Right lobe of liver (tissue), 6 donors: Measurements from ENCODE around the gene RPS8. TPM values are rescaled to one million over a fixed set of nuclear protein-coding genes. Genes with fewer than 3 reads are reported as not detected.
"Not testable (repeated sequence)": the region's sequence is repeated elsewhere in the genome, so short reads cannot be mapped to it uniquely, and the experiment has no call there.

Experiments
- ATAC-seq, 4 donors: fragments of 200-7000 bp; cut with Tn5 transposase; one replicate each; pipeline ENCODE4 v1.9.1; 2020; ENCODE audit warnings: mild to moderate bottlenecking in 4 of 4, moderate library complexity in 4 of 4
- DNase-seq, 3 donors: peaks; one replicate each; pipeline ENCODE4 v3.0.0-alpha.2; 2020
- H3K27ac ChIP-seq, 3 donors: fragments of 200-600 bp; one replicate each; pipeline ENCODE4 v1.8.0; 2022
- H3K27me3 ChIP-seq, 2 donors: fragments of 200-600 bp; one replicate each; pipeline ENCODE4 v1.8.0; 2022
- H3K36me3 ChIP-seq, 4 donors: fragments of 200-600 bp; sonication (generic) in 1 of 4; one replicate each; pipeline versions ENCODE4 v1.5.1 to v1.8.0; 2017 to 2022; ENCODE audit warnings: control low read depth in 1 of 4
- H3K4me1 ChIP-seq, 4 donors: fragments of 200-600 bp; sonication (generic) in 1 of 4; one replicate each; pipeline versions ENCODE4 v1.5.1 to v1.8.0; 2017 to 2022; ENCODE audit warnings: control low read depth in 1 of 4
- H3K4me3 ChIP-seq, 3 donors: fragments of 200-600 bp; one replicate each; pipeline ENCODE4 v1.8.0; 2022
- H3K9me3 ChIP-seq, 4 donors: fragments of 200-600 bp; sonication (generic) in 1 of 4; one replicate each; pipeline versions ENCODE4 v1.5.1 to v1.8.0; 2017 to 2022; ENCODE audit warnings: control low read depth in 1 of 4
- CTCF ChIP-seq, 4 donors: fragments of 200-600 bp in 3 of 4; fragments of 450-650 bp in 1 of 4; IDR thresholded peaks; one replicate each; pipeline versions ENCODE4 v1.5.1 to v1.8.0; 2016 to 2022; ENCODE audit warnings: antibody characterized with exemption in 4 of 4, mild to moderate bottlenecking in 2 of 4
- POLR2A ChIP-seq: fragments of 450-650 bp; IDR thresholded peaks from one replicate; pipeline ENCODE4 v1.6.1; 2017; ENCODE audit warnings: antibody characterized with exemption, mild to moderate bottlenecking
- WGBS: methylation state at CpG from one replicate; pipeline ENCODE4 v1.1.6; 2018; ENCODE audit warnings: low coverage, low lambda C conversion rate; ENCODE audit not compliant: insufficient coverage; ENCODE audit errors: missing lambda C conversion rate; 5-methylcytosine and 5-hydroxymethylcytosine counted together
- intact Hi-C, 2 donors: fragments of 100-400 bp; cut with DNase I; formaldehyde crosslinking; loops; one replicate each; pipeline versions ENCODE4 v1.11.2 to v1.14.1; 2022
- total RNA-seq, 6 experiments: library from RNA; depleted of rRNA in 2 of 6; stranded (reverse); fragments of >200 nt in 2 of 6; fragmentation: NEBNext Ultra II Directional in 3 of 6; extraction: Animal tissue kit (Norgen Biotek cat#: 25700) in 3 of 6; gene quantifications; one replicate each; pipeline versions ENCODE4 v1.1.0 to v1.2.4, GENCODE V29; 2016 to 2023
- donor health status: DM: no; HTN: yes; CAD: no.
- donor health status: DM: no; HTN: no; CAD: no.
- donor health status: DM: no; HTN: no; CAD: no.
- donor health status: DM: no; HTN: yes; CAD: no.
- donor health status: DM: no; HTN: yes; CAD: no.

The RPS8 gene
- total RNA-seq, 6 experiments from 2014 or later = 459 to 921 (median 519) TPM

- 29% methylated on average over 4 of the region's 6 CpGs for WGBS
- Histone ChIP-seq H3K9me3 (no peaks in the 10 kb centered on the region), H3K27ac (peak overlapping the region; percentile 93 to 99 (median 96)), H3K36me3 (peaks cover 0 to 7% (median 1%) of the 10 kb centered on the region in 4 donors), H3K4me3 (peak overlapping the region in 2 of 3 donors; percentile 4 to 26), H3K27me3 (no peaks in the 10 kb centered on the region), H3K4me1 (peaks cover 0 to 52% (median 28%) of the 10 kb centered on the region in 4 donors)
- no peak for TF ChIP-seq CTCF (IDR thresholded peaks at IDR 0.05)
- no peak for TF ChIP-seq POLR2A
- intact Hi-C loops = no loop called here
- ATAC-seq = no peak
- DNase-seq = peak in 2 of 3 donors; percentile 59 to 65
Measured at GRCh38 chr1:44808938-44809917, 33.9 kb downstream of the RPS8 start.

GRCh38 chr1:44810101-44810761 is 34.9 kb downstream of the RPS8 start:
- Histone ChIP-seq H3K4me3 (no peak overlapping the region), H3K4me1 (peaks cover 0 to 53% (median 28%) of the 10 kb centered on the region in 4 donors), H3K27ac (peak overlapping the region; percentile 29 to 99 (median 96)), H3K36me3 (peaks cover 0 to 7% (median 0%) of the 10 kb centered on the region in 4 donors), H3K27me3 (no peaks in the 10 kb centered on the region), H3K9me3 (no peaks in the 10 kb centered on the region)
- TF ChIP-seq CTCF (IDR thresholded peaks at IDR 0.05) (no peak), POLR2A (no peak)
- ATAC-seq (no peak), DNase-seq (peak; percentile 68 to 74 (median 69))
- WGBS = 40% methylated on average over 2 of the region's 12 CpGs
- intact Hi-C loops = no loop called here

GRCh38 chr1:44810762-44811105 is 35.4 kb downstream of the RPS8 start:
- ATAC-seq = not testable (repeated sequence)
- H3K27ac ChIP-seq = peak overlapping the region in 1 of 3 donors; percentile 96
- 67% methylated on average over 1 of the region's 4 CpGs for WGBS

GRCh38 chr1:44811234-44811633 is 35.9 kb downstream of the RPS8 start:
- intact Hi-C loops = no loop called here
- no peak overlapping the region for H3K4me3 ChIP-seq
- 78% methylated on average over 7 of the region's 8 CpGs for WGBS
- H3K36me3 ChIP-seq = no peaks in the 10 kb centered on the region
- no peaks in the 10 kb centered on the region for H3K27me3 ChIP-seq
- peak overlapping the region in 1 of 3 donors; percentile 47 for H3K27ac ChIP-seq
- H3K4me1 ChIP-seq = peaks cover 0 to 51% (median 28%) of the 10 kb centered on the region in 4 donors
- no peaks in the 10 kb centered on the region for H3K9me3 ChIP-seq
- ATAC-seq (no peak), DNase-seq (peak in 1 of 3 donors; percentile 15)
- TF ChIP-seq CTCF (IDR thresholded peaks at IDR 0.05) = no peak
- no peak for TF ChIP-seq POLR2A

More at GRCh38 chr1:44810762-44811105, 35.4 kb downstream of the RPS8 start:
- intact Hi-C loops, H3K9me3 ChIP-seq, H3K27me3 ChIP-seq, H3K4me3 ChIP-seq, H3K36me3 ChIP-seq: not testable (repeated sequence)
- peaks cover 0 to 53% (median 28%) of the 10 kb centered on the region in 4 donors for H3K4me1 ChIP-seq
- peak in 2 of 3 donors; percentile 19 to 34 for DNase-seq
